Ascending aorta (tissue), 2 donors: ENCODE results near the gene NEMP1. TPM values are rescaled to one million over a fixed set of nuclear protein-coding genes. Genes with fewer than 3 reads are reported as not detected.
A peak's percentile ranks its signal among the peaks of the same experiment; 100 is the strongest.
"Not testable (repeated sequence)": the region's sequence is repeated elsewhere in the genome, so short reads cannot be mapped to it uniquely, and the experiment has no call there.

Experiments
- DNase-seq, 2 donors: peaks; one replicate each; pipeline ENCODE4 v3.0.0-alpha.2; 2019; ENCODE audit warnings: low spot score in 2 of 2
- H3K27ac ChIP-seq, 2 donors: fragments of 200-600 bp; sonication (generic); one replicate each; pipeline ENCODE4 v1.5.1; 2016 to 2017; ENCODE audit warnings: mild to moderate bottlenecking in 1 of 2
- H3K27me3 ChIP-seq: fragments of 200-600 bp; sonication (generic); one replicate; pipeline ENCODE4 v1.5.1; 2017
- H3K36me3 ChIP-seq, 2 donors: fragments of 200-600 bp; sonication (generic); one replicate each; pipeline ENCODE4 v1.5.1; 2016
- H3K4me1 ChIP-seq, 2 donors: fragments of 200-600 bp; sonication (generic); one replicate each; pipeline ENCODE4 v1.5.1; 2016 to 2017; ENCODE audit warnings: mild to moderate bottlenecking in 1 of 2
- H3K4me3 ChIP-seq, 2 donors: fragments of 200-600 bp; sonication (generic); one replicate each; pipeline ENCODE4 v1.5.1; 2016 to 2017; ENCODE audit warnings: mild to moderate bottlenecking in 1 of 2
- H3K9me3 ChIP-seq, 2 donors: fragments of 200-600 bp; sonication (generic); one replicate each; pipeline ENCODE4 v1.5.1; 2016
- intact Hi-C: fragments of 100-400 bp; cut with DNase I; formaldehyde crosslinking; loops from one replicate; pipeline ENCODE4 v1.15.1; 2023
- total RNA-seq: library from RNA; depleted of rRNA; stranded (reverse); fragments of >200 nt; gene quantifications from one replicate; pipeline ENCODE4 v1.1.0, GENCODE V29; 2016
- TF ChIP-seq, protein P1 (sequence below), 3 experiments: fragments of 200-600 bp in 2 of 3; fragments of 450-650 bp in 1 of 3; sonication (generic) in 2 of 3; IDR thresholded peaks; one replicate each; pipeline ENCODE4 v1.5.1; 2016 to 2019; ENCODE audit warnings: antibody characterized with exemption in 3 of 3, mild to moderate bottlenecking in 1 of 3, moderate library complexity in 1 of 3

The NEMP1 gene
- total RNA-seq, 1 donor from 2014 or later = 7.7 TPM

DNA sequence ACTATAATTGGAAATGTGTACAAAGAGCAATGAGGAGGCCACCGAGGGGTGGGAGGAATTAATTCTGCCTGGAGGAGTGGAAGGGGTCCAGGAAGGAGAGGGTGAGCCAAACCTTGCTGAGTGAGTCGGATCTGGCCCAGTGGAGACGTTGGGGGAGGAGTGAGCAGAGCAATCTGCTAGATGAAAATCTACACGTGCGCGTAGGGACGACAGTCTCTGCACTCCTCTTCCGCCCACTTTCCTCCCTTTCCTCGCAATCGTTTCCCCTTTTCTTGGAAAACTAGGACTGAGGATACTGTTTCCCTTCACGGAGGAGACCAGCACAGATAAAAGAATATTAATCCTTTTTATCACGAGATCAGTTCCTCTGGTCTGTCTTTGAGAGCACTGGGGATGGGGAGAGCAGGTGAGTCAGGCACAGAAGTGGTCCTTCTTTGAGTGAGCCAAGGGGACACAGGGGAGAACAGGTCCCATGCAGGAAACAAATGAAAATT lies 7.5 kb upstream of the NEMP1 start:
- Histone ChIP-seq H3K4me3 (peak overlapping the region; percentile 85 to 95), H3K4me1 (peaks cover 13 to 23% of the 10 kb centered on the region in 2 donors), H3K27ac (peak overlapping the region; percentile 99 to 100), H3K36me3 (peaks cover 0 to 2% of the 10 kb centered on the region in 2 donors), H3K27me3 (no peaks in the 10 kb centered on the region), H3K9me3 (no peaks in the 10 kb centered on the region)
- intact Hi-C loops = loop anchor here (2.0 to 5.0 kb wide), 5 partner anchors 13 to 959 kb away; partner anchors contain the start of genes DDIT3, ESYT1, LRP1 and MBD6
- TF ChIP-seq, protein P1, sequence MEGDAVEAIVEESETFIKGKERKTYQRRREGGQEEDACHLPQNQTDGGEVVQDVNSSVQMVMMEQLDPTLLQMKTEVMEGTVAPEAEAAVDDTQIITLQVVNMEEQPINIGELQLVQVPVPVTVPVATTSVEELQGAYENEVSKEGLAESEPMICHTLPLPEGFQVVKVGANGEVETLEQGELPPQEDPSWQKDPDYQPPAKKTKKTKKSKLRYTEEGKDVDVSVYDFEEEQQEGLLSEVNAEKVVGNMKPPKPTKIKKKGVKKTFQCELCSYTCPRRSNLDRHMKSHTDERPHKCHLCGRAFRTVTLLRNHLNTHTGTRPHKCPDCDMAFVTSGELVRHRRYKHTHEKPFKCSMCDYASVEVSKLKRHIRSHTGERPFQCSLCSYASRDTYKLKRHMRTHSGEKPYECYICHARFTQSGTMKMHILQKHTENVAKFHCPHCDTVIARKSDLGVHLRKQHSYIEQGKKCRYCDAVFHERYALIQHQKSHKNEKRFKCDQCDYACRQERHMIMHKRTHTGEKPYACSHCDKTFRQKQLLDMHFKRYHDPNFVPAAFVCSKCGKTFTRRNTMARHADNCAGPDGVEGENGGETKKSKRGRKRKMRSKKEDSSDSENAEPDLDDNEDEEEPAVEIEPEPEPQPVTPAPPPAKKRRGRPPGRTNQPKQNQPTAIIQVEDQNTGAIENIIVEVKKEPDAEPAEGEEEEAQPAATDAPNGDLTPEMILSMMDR (IDR thresholded peaks at IDR 0.05) = no peak
- DNase-seq = peak in 1 of 2 donors; percentile 76

DNA sequence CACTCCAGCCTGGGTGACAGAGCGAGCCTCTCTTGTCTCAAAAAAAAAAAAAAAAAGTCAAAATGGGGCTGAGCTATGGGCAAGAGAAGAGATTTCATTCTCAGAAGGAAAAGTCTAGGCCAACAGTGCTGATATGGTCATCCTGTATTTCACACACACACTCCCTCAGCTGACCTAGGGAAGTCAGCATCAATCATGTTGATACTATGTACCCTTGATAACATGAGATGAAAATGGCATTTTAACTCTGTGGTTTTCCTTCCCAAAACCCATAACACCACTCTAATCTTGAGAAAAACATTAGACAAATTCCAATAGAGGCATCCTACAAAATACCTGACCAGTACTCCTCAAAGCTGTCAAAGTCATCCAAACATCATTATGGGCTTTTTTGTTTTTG lies 2.3 kb upstream of the NEMP1 start:
- TF ChIP-seq, protein P1 (IDR thresholded peaks at IDR 0.05) = no peak
- Histone ChIP-seq H3K4me1 (peaks cover 10 to 16% of the 10 kb centered on the region in 2 donors), H3K27ac (no peak overlapping the region), H3K4me3 (no peak overlapping the region), H3K9me3 (no peaks in the 10 kb centered on the region), H3K36me3 (no peaks in the 10 kb centered on the region), H3K27me3 (no peaks in the 10 kb centered on the region)
- DNase-seq = no peak
- intact Hi-C loops = no loop called here

DNA sequence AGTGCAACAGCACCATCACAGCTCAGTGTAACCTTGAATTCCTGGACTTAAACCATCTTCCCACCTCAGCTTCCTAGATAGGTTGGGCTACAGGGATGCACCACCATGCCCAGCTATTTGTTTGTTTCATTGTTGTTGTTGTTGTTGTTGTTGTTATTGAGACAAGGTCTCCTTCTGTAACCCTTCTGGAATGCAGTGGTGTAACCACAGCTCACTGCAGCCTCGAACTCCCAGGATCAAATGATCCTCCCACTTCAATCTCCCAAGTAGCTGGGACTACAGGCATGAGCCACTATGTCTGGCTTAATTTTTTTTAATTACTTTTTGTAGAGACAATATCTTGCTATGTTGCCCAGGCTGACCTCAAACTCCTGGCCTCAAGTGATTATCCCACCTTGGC lies 1.2 kb upstream of the NEMP1 start:
- no peaks in the 10 kb centered on the region for H3K36me3 ChIP-seq
- DNase-seq = no peak
- peak overlapping the region; percentile 76 to 81 for H3K27ac ChIP-seq
- no peaks in the 10 kb centered on the region for H3K27me3 ChIP-seq
- intact Hi-C loops = loop anchor here (2.0 kb wide), 1 partner anchor 69 kb away; no protein-coding TSS in a partner anchor
- no peaks in the 10 kb centered on the region for H3K9me3 ChIP-seq
- TF ChIP-seq, protein P1 (IDR thresholded peaks at IDR 0.05) = no peak
- H3K4me3 ChIP-seq = no peak overlapping the region
- peaks cover 7 to 11% of the 10 kb centered on the region in 2 donors for H3K4me1 ChIP-seq

DNA sequence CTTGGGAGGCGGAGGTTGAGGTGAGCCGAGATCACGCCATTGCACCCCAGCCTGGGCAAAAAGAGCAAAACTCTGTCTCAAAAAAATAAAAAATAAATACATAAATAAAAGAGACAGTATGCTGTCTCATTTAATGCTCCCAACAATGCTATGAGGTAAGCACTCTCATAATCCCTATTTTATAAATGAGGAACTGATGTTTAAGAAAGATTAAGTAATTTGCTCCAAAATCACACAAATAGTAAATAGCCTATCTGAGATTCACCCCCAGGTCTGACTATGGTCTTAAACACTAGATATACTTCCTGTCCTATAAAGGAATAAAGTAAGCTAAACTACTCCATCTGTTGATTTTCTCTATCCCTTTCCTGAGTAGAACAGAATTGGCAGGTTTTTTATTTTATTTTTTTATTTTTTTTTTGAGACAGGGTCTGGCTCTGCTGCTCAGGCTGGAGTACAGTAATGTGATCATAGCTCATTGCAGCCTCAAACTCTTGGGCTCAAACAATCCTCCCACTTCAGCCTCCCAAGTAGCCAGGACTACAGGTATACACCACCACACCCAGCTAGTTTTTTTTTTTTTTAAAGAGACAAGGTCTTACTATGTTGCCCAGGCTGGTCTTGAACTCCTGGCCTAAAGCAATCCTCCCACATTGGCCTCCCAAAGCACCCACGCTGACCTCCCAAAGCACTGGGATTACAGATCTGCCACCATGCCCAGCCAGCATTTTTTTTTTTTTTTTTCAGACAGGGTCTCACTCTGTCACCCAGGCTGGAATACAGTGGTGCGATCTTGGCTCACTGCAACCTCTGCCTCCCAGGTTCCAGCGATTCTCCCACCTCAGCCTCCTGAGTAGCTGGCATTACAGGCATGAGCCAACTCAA lies 4.8 kb downstream of the NEMP1 start:
- not testable (repeated sequence) for H3K9me3 ChIP-seq, H3K36me3 ChIP-seq, DNase-seq, H3K27me3 ChIP-seq
- peak overlapping the region; percentile 62 to 65 for H3K27ac ChIP-seq
- intact Hi-C loops = loop anchor here (2.0 kb wide), 1 partner anchor 13 kb away; no protein-coding TSS in a partner anchor
- H3K4me1 ChIP-seq = peaks cover 7 to 17% of the 10 kb centered on the region in 2 donors
- H3K4me3 ChIP-seq = peak overlapping the region; percentile 16 to 59

DNA sequence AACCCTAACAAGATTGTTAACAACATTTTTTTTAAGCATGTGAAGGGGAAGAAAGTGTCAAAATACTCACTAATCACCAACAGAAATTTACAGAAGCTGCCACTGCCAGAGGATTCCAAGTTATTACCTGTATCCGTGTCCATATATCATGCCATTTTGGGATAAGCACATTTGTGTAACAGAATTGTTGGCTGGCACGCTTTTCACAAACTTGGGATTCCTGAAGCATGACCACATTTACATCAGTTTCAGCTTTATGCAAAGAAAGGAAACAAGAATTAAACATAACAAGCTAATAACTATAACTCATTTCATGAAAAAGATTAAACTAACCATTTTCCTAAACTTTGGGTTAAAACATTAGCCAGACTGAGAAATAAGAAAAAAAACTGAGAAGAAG lies 5.9 kb downstream of the NEMP1 start:
- TF ChIP-seq, protein P1 (IDR thresholded peaks at IDR 0.05) = no peak
- peak overlapping the region; percentile 16 to 59 for H3K4me3 ChIP-seq
- H3K27ac ChIP-seq = peak overlapping the region; percentile 62 to 65

DNA sequence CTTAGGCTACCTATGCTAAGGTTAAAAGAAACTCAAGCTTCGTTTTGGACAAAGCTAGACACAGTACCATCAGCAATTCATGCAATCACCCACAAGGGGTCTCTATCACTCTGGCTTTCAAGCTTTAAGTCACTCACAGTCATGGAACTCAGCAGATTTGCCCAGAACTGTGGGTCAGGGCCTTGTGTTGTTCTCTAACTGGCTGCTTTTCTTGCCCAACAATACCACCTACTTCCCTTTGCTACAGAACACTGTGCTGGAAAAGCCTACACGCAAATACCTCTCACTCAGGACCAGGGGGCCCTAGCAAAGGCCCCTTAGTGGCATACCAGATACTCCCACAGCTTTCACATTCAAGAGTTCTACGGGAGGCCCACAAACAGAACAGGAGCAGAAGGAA lies 9.1 kb downstream of the NEMP1 start:
- no peak overlapping the region for H3K4me3 ChIP-seq
- H3K4me1 ChIP-seq = peaks cover 0 to 13% of the 10 kb centered on the region in 2 donors
- H3K27me3 ChIP-seq = no peaks in the 10 kb centered on the region
- H3K36me3 ChIP-seq = peaks cover 0 to 3% of the 10 kb centered on the region in 2 donors
- TF ChIP-seq, protein P1 (IDR thresholded peaks at IDR 0.05) = peak; percentile 84 to 93 (median 86)
- H3K27ac ChIP-seq = peak overlapping the region; percentile 81 to 85
- intact Hi-C loops = loop anchor here (1.0 to 2.0 kb wide), 4 partner anchors 23 to 170 kb away; no protein-coding TSS in a partner anchor
- peak; percentile 55 to 91 for DNase-seq
- no peaks in the 10 kb centered on the region for H3K9me3 ChIP-seq

More for the DNA sequence above, 5.9 kb downstream of the NEMP1 start:
- no peak for DNase-seq
- no peaks in the 10 kb centered on the region for H3K9me3 ChIP-seq
- peaks cover 2 to 13% of the 10 kb centered on the region in 2 donors for H3K4me1 ChIP-seq
- intact Hi-C loops = loop anchor here (2.0 kb wide), 1 partner anchor 14 kb away; no protein-coding TSS in a partner anchor
- H3K27me3 ChIP-seq = no peaks in the 10 kb centered on the region
- H3K36me3 ChIP-seq = peaks cover 0 to 3% of the 10 kb centered on the region in 2 donors
